Activated CD4-positive, alpha-beta T cell treated with anti-CD3 and anti-CD28 coated beads, Interleukin-2, amount 50 U/mL, for 16 hours (primary cell): Measurements from ENCODE around the gene CACNB4.
"Not testable (repeated sequence)": the region's sequence is repeated elsewhere in the genome, so short reads cannot be mapped to it uniquely, and the experiment has no call there.

ENCODE experiments used
- DNase-seq: peaks from one replicate; pipeline ENCODE4 v3.0.0-alpha.2; 2020

CACNB4 gene

DNA sequence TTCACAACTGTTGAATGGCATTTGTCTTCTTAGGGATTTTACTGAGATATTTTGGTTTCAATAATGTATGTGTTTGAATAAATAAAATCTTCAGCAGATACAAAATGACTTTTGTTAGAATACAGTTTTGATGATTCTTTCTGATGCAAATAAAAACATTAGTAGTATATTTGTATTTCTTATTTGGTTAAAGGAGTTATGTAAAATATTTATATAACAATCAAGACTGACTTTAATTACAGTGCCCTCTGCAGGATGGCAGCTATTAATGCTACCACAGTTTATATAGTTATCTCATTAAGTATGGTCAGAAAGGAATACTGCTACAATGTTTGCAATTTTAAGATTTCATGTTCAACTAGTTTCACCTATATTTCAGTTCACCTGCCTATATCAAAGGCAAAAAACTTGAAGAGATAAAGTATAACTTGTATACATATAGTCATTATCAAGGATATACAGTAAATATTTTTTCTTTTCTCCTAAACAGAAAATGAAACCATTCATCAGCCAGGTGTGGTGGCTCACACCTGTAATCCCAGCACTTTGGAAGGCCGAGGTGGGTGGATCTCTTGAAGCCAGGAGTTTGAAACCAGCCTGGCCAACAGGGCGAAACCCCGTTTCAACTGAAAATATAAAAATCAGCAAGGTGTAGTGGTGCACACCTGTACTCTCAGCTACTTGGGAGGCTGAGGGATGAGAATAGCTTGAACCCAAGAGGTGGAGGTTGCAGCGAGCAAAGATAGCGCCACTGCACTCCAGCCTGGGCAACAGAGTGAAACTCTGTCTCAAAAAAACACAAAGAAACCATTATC is 290.4 kb downstream of the CACNB4 start:
- DNase-seq: no peak

DNA sequence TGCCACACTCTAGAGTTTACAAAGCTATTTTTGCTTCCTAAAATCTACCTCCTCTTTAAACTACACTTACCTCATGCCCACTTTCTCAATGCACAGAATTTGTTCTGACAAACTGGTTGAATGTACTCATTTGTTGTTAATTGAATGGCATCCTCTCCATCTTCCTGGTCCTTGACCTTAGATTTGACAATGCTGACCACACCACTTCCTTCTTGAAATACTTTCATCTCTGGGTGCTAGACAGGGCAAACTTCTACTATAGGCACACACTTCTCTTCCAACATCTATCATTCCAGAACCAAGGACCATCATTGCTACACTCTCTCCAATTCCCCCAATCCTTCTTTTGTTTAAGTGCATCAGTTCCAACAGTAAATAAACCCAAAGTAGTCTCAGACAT is 292.9 kb downstream of the CACNB4 start:
- DNase-seq: no peak

DNA sequence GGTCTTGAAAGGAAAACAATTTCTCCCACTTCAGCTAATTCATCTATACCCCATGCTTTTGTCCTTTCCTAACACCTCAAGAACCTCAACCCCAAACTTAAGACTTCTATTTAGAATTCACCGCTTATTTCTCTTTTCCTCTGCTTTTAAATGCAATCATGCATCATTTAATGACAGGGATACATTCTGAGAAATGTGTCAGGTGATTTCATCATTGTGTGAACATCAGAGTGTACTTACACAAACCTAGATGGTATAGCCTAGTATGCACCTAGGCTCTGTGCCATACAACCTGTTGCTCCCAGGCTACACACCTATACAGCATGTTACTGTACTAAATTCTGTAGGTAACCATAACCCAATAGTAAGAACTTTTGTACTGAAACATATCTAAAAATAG is 293.5 kb downstream of the CACNB4 start:
- no peak for DNase-seq

GRCh38 chr2:151803811-151804210 is 295.0 kb downstream of the CACNB4 start:
- no peak for DNase-seq

- DNase-seq: no peak
These were observed 296.5 kb downstream of the CACNB4 start for GRCh38 chr2:151802315-151802714.

- no peak for DNase-seq
These were observed 299.0 kb downstream of the CACNB4 start for GRCh38 chr2:151799886-151800292.

- DNase-seq: no peak
These were observed 302.1 kb downstream of the CACNB4 start for GRCh38 chr2:151796774-151797173.

GRCh38 chr2:151795646-151796240 is 303.1 kb downstream of the CACNB4 start:
- DNase-seq: no peak

DNA sequence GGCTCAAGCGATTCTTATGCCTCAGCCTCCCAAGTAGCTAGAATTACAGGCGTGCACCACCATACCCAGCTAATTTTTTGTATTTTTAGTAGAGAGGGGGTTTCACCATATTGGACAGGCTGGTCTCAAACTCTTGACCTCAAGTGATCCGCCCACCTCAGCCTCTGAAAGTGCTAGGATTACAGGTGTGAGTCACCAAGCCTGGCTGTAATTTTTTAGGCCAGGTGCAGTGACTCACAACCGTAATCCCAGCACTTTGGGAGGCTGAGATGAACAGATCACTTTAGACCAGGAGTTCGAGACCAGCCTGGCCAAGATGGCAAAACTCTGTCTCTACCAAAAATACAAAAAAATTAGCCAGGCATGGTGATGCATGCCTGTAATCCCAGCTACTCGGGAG is 304.4 kb downstream of the CACNB4 start:
- DNase-seq: not testable (repeated sequence)

DNA sequence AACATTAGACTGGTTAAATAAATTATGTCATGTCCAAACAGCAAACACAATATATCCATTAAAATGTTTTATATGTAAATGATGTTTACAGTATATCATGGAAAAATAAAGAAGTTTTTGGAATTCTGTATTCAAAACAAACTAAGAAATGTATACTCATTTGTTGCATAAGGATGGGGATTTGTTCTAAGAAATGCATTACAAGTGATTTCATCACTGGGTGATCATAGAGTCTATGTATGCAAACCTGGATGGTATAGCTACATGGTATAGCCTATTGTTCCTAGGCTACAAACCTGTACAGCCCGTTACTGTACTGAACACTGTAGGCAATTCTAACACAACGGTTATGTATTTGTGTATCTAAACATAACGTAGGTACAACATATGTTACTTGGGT is 305.7 kb downstream of the CACNB4 start:
- no peak for DNase-seq

DNA sequence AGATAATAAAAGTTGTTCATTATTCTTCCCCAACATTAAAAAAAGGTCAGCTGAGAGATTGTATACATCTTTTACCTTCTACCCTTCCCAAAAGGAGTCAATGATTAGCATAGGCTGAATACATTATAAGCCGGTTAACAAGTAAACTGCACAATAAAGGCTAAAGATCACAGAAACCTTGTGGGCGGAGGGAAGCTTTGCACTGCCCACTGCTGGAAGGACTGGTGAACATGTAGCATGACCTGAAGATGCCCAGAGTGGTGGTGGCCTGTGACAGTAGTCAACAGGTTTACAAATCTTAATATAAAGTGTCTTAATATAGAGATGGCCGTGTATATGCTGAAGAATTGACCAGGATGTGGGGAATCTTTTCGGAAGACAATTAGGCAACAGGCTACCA is 306.3 kb downstream of the CACNB4 start:
- DNase-seq: no peak

- DNase-seq: no peak
These were observed 307.3 kb downstream of the CACNB4 start for GRCh38 chr2:151791545-151791944.

DNA sequence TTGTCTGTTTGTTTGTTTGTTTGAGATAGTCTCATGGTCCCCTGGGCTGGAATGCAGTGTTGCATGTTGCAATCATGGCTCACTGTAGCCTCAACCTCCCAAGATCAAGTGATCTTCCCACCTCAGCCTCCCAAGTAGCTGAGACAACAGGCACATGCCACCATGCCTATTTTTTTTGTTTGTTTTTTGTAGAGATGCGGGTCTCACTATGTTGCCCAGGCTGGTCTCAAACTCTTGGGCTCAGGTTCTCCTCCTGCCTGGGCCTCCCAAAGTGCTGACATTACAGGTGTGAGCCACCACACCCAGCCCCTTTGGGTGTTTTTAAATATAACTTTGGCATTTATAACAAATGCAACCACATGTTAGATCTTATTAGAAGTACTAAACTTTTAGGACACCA is 308.2 kb downstream of the CACNB4 start:
- no peak for DNase-seq

DNA sequence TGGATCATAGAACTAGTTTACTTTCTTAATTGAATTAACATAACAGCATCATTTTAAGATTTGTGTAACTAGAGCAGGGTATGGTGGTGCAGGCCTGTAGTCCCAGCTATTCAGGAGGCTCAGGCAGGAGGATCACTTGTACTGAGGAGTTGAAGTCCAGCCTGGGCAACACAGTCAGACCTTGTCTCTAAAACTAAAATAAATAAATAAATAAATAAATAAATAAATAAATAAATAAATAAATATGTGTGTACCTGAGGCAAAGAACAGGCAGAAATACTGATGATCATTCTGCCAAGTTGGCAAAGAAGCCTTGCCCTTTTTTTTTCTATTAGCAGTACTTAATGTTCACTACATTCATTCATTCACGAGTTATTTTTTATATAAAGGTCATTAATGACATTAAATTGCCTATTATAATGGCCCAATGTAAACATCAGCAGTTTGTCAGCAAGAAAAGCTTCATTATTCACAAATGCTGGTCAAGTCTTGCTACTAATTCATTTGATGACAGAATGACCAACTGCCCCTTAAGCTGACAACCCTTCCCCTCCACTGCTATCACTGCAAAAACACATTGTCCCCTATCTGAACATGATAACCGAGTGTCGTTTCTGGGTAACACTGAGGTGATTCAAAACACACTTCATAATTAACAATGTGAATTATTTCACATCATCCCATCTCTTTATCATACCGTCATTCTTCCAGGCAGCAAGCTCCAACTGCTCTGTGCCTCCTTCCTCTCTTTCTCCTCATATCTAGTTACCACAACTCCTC is 309.6 kb downstream of the CACNB4 start:
- no peak for DNase-seq

- no peak for DNase-seq
These were observed 312.4 kb downstream of the CACNB4 start for GRCh38 chr2:151786483-151786882.

DNA sequence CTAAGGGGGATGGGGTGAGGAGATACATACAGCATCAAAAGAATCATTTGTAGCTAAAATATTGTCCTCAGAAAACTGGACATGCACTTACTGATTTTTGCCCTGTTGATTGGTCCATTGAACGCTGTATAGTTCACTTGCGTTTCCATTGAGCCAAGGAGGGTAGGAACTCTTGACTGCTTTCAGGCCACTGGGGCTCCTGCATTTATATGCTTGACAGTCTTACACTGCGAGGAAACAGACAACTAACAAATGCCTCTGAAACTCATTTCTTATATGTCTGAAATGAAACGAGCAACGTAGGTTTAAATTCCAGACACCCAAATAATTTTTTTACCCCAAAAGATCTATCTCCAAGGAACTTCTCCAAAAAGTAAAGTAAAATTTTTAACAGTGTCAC is 312.8 kb downstream of the CACNB4 start:
- DNase-seq: no peak

- no peak for DNase-seq
These were observed 315.7 kb downstream of the CACNB4 start for GRCh38 chr2:151783133-151783520.
